HG02678 (cell line): ENCODE measurements around the gene MYL7.
"Not testable (repeated sequence)": the region's sequence is repeated elsewhere in the genome, so short reads cannot be mapped to it uniquely, and the experiment has no call there.

Source experiments
- ATAC-seq: cut with Tn5 transposase; IDR thresholded peaks from one replicate; pipeline ENCODE4 v1.9.1; 2021; ENCODE audit warnings: mild to moderate bottlenecking, moderate library complexity; ENCODE audit not compliant: unreplicated experiment

MYL7 gene

GRCh38 chr7:44172352-44172751, 31.2 kb upstream of the MYL7 start:
- ATAC-seq: no peak

GRCh38 chr7:44171901-44172300, 30.8 kb upstream of the MYL7 start:
- not testable (repeated sequence) for ATAC-seq

GRCh38 chr7:44167920-44168319, 26.8 kb upstream of the MYL7 start:
- no peak for ATAC-seq

GRCh38 chr7:44163591-44163990, 22.5 kb upstream of the MYL7 start:
- ATAC-seq: no peak

GRCh38 chr7:44162785-44163395, 21.8 kb upstream of the MYL7 start:
- ATAC-seq: no peak

- no peak for ATAC-seq
Observed at GRCh38 chr7:44162179-44162578, 21.0 kb upstream of the MYL7 start.

- ATAC-seq: no peak
Observed at GRCh38 chr7:44161371-44161770, 20.2 kb upstream of the MYL7 start.

- no peak for ATAC-seq
Observed at GRCh38 chr7:44159824-44160630, 18.9 kb upstream of the MYL7 start.

GRCh38 chr7:44158873-44159631, 17.9 kb upstream of the MYL7 start:
- ATAC-seq: no peak

- no peak for ATAC-seq
Observed at GRCh38 chr7:44158096-44158872, 17.2 kb upstream of the MYL7 start.

- ATAC-seq: no peak
Observed at GRCh38 chr7:44157116-44158080, 16.3 kb upstream of the MYL7 start.

- no peak for ATAC-seq
Observed at GRCh38 chr7:44156453-44157010, 15.4 kb upstream of the MYL7 start.

- ATAC-seq: no peak
Observed at GRCh38 chr7:44155191-44156185, 14.4 kb upstream of the MYL7 start.

- no peak for ATAC-seq
Observed at GRCh38 chr7:44154703-44155102, 13.6 kb upstream of the MYL7 start.

- ATAC-seq: no peak
Observed at GRCh38 chr7:44153948-44154335, 12.8 kb upstream of the MYL7 start.

- no peak for ATAC-seq
Observed at GRCh38 chr7:44152971-44153947, 12.1 kb upstream of the MYL7 start.

- no peak for ATAC-seq
Observed at GRCh38 chr7:44151956-44152355, 10.8 kb upstream of the MYL7 start.
